H9 (cell line): ENCODE results near the gene SULT1A1. TPM values are rescaled to one million over a fixed set of nuclear protein-coding genes. Genes with fewer than 3 reads are reported as not detected.

ENCODE experiments used
- DNase-seq: peaks from one replicate; pipeline ENCODE4 v3.0.0-alpha.2; 2017
- H2AFZ ChIP-seq: one replicate; pipeline ENCODE4 v1.6.1; 2013; ENCODE audit warnings: mild to moderate bottlenecking, low read length, control low read depth, moderate library complexity
- H2AK5ac ChIP-seq: 2 replicates; pipeline ENCODE4 v1.6.1; 2013; ENCODE audit warnings: low read length, control low read depth, mixed read lengths; ENCODE audit not compliant: insufficient read length
- H2BK120ac ChIP-seq: one replicate; pipeline ENCODE4 v1.6.1; 2013; ENCODE audit warnings: low read depth, mild to moderate bottlenecking, low read length, control low read depth, inconsistent platforms; ENCODE audit not compliant: poor library complexity, severe bottlenecking
- H2BK12ac ChIP-seq: 2 replicates; pipeline ENCODE4 v1.6.1; 2013; ENCODE audit warnings: low read length, control low read depth, mixed read lengths, low read depth; ENCODE audit not compliant: insufficient read length
- H2BK15ac ChIP-seq: 2 replicates; pipeline ENCODE4 v1.6.1; 2013; ENCODE audit warnings: low read depth, low read length, control low read depth
- H2BK20ac ChIP-seq: one replicate; pipeline ENCODE4 v1.6.1; 2013; ENCODE audit warnings: low read depth, mild to moderate bottlenecking, low read length, control low read depth, inconsistent platforms; ENCODE audit not compliant: poor library complexity, severe bottlenecking
- H2BK5ac ChIP-seq: 2 replicates; pipeline ENCODE4 v1.6.1; 2013; ENCODE audit warnings: low read length, control low read depth, mixed read lengths; ENCODE audit not compliant: insufficient read length
- H3K14ac ChIP-seq: 2 replicates; pipeline ENCODE4 v1.6.1; 2013; ENCODE audit warnings: low read length, control low read depth; ENCODE audit not compliant: insufficient read depth
- H3K18ac ChIP-seq: 2 replicates; pipeline ENCODE4 v1.6.1; 2013; ENCODE audit warnings: low read depth, mild to moderate bottlenecking, mixed read lengths, low read length, control low read depth; ENCODE audit not compliant: insufficient read length
- H3K23ac ChIP-seq: 2 replicates; pipeline ENCODE4 v1.6.1; 2013; ENCODE audit warnings: low read length, control low read depth, mixed read lengths, low read depth; ENCODE audit not compliant: insufficient read length
- H3K23me2 ChIP-seq: 2 replicates; pipeline ENCODE4 v1.6.1; 2013; ENCODE audit warnings: low read depth, mild to moderate bottlenecking, mixed read lengths, low read length, control low read depth; ENCODE audit not compliant: insufficient read length, poor library complexity, severe bottlenecking
- H3K27ac ChIP-seq: 2 replicates; pipeline ENCODE4 v1.5.1; 2013; ENCODE audit warnings: low read length, control low read depth, mixed read lengths, low read depth; ENCODE audit not compliant: insufficient read length
- H3K27me3 ChIP-seq: 2 replicates; pipeline ENCODE4 v1.6.1; 2013; ENCODE audit warnings: low read length, control low read depth, inconsistent platforms; ENCODE audit not compliant: insufficient read depth
- H3K4ac ChIP-seq: 2 replicates; pipeline ENCODE4 v1.6.1; 2013; ENCODE audit warnings: low read depth, mild to moderate bottlenecking, control low read depth, inconsistent platforms, low read length, moderate library complexity
- H3K4me1 ChIP-seq: 2 replicates; pipeline ENCODE4 v1.6.1; 2013; ENCODE audit warnings: low read length, control low read depth, inconsistent platforms; ENCODE audit not compliant: insufficient read depth
- H3K4me2 ChIP-seq: 2 replicates; pipeline ENCODE4 v1.6.1; 2013; ENCODE audit warnings: low read length, control low read depth, mixed read lengths; ENCODE audit not compliant: insufficient read length, insufficient read depth
- H3K56ac ChIP-seq: 2 replicates; pipeline ENCODE4 v1.6.1; 2013; ENCODE audit warnings: low read depth, mild to moderate bottlenecking, mixed read lengths, low read length, control low read depth; ENCODE audit not compliant: insufficient read length
- H3K79me1 ChIP-seq: 2 replicates; pipeline ENCODE4 v1.6.1; 2013; ENCODE audit warnings: low read depth, mild to moderate bottlenecking, moderate library complexity, low read length, control low read depth, inconsistent platforms; ENCODE audit not compliant: insufficient read depth, poor library complexity, severe bottlenecking
- H3K79me2 ChIP-seq: 2 replicates; pipeline ENCODE4 v1.6.1; 2013; ENCODE audit warnings: low read length, control low read depth, inconsistent platforms; ENCODE audit not compliant: insufficient read depth
- H3K9ac ChIP-seq: 2 replicates; pipeline ENCODE4 v1.6.1; 2013; ENCODE audit warnings: low read length, control low read depth, mixed read lengths; ENCODE audit not compliant: insufficient read length; ENCODE audit errors: extremely low read depth
- H3K9me3 ChIP-seq: one replicate; pipeline ENCODE4 v1.6.1; 2013; ENCODE audit warnings: low read depth, low read length, inconsistent platforms; ENCODE audit not compliant: control insufficient read depth
- H3T11ph ChIP-seq: one replicate; pipeline ENCODE4 v1.6.1; 2013; ENCODE audit warnings: mild to moderate bottlenecking, low read length, control low read depth, inconsistent platforms
- H4K20me1 ChIP-seq: one replicate; pipeline ENCODE4 v1.6.1; 2013; ENCODE audit not compliant: control insufficient read depth, insufficient read length, insufficient read depth
- H4K5ac ChIP-seq: 2 replicates; pipeline ENCODE4 v1.6.1; 2013; ENCODE audit warnings: low read depth, mild to moderate bottlenecking, mixed read lengths, low read length, control low read depth; ENCODE audit not compliant: insufficient read length
- H4K8ac ChIP-seq: replicated peaks from 2 replicates; pipeline ENCODE4 v1.6.1; 2013; ENCODE audit warnings: low read length, control low read depth, mixed read lengths, low read depth; ENCODE audit not compliant: insufficient read length
- H4K91ac ChIP-seq: 2 replicates; pipeline ENCODE4 v1.6.1; 2013; ENCODE audit warnings: low read depth, mild to moderate bottlenecking, moderate library complexity, mixed read lengths, low read length, control low read depth; ENCODE audit not compliant: insufficient read length
- H3K27ac Mint-ChIP-seq, 3 experiments: 2 replicates in 2 of 3; 3 replicates in 1 of 3; pipeline ENCODE4 v1.8.0; 2020 to 2021; ENCODE audit warnings: mixed read lengths in 3 of 3, mild to moderate bottlenecking in 1 of 3, moderate library complexity in 1 of 3
- H3K27me3 Mint-ChIP-seq: 2 replicates; pipeline ENCODE4 v1.8.0; 2021; ENCODE audit warnings: low read depth, mild to moderate bottlenecking, moderate library complexity, mixed read lengths
- H3K36me3 Mint-ChIP-seq, 3 experiments: 2 replicates in 2 of 3; 3 replicates in 1 of 3; pipeline ENCODE4 v1.8.0; 2020 to 2021; ENCODE audit warnings: low read depth in 3 of 3, mixed read lengths in 3 of 3; ENCODE audit not compliant: insufficient read depth in 1 of 3
- H3K4me1 Mint-ChIP-seq, 2 experiments: 2 replicates each; pipeline ENCODE4 v1.8.0; 2020; ENCODE audit warnings: mixed read lengths in 2 of 2
- H3K4me3 Mint-ChIP-seq, 2 experiments: 2 replicates in 1 of 2; 3 replicates in 1 of 2; pipeline ENCODE4 v1.8.0; 2020 to 2021; ENCODE audit warnings: mild to moderate bottlenecking in 2 of 2, mixed read lengths in 2 of 2, moderate library complexity in 1 of 2
- H3K9me3 Mint-ChIP-seq, 2 experiments: 2 replicates in 1 of 2; 3 replicates in 1 of 2; pipeline ENCODE4 v1.8.0; 2020; ENCODE audit warnings: mild to moderate bottlenecking in 2 of 2, mixed read lengths in 2 of 2, moderate library complexity in 1 of 2
- CTCF ChIP-seq: fragments of 200-600 bp; sonication (generic); conservative IDR thresholded peaks from 3 replicates; pipeline ENCODE4 v1.8.0; 2021; ENCODE audit warnings: antibody characterized with exemption, mild to moderate bottlenecking
- WGBS: extraction: QIAGEN DNeasy Blood & Tissue Kit; methylation state at CpG from one replicate; pipeline ENCODE4 v1.1.7; 2013; ENCODE audit warnings: missing lambda C conversion rate, low lambda C conversion rate, mixed read lengths; ENCODE audit not compliant: insufficient read length; ENCODE audit errors: extremely low coverage; 5-methylcytosine and 5-hydroxymethylcytosine counted together
- total RNA-seq: library from RNA; stranded (reverse); gene quantifications from 2 replicates; pipeline ENCODE4 v1.2.1, GENCODE V29; 2021

The SULT1A1 gene
- total RNA-seq, 1 experiment from 2014 or later: 4.8 TPM

DNA sequence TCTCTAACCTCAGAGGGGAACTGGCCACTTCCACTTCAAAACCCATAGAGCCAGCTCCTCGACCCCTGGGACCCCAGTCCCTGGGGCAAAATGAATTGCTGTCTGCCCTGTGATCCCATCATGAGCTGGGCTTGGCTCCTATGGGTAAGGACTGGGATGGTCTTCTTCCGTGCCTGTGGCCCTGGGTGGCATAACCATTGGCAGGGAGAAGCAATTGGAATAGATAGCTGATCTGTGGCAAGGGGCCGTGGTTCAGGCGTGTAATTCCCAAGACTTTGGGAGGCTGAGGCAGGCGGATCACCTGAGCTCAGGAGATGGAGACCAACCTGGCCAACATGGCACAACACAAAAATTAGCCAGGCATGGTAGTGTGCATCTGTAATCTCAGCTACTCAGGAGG is 17.3 kb downstream of the SULT1A1 start:
- H2AK5ac ChIP-seq: no peak overlapping the region
- H2BK12ac ChIP-seq: no peak overlapping the region
- no peak overlapping the region for H2BK15ac ChIP-seq
- no peak for DNase-seq
- H4K91ac ChIP-seq: no peak overlapping the region
- Mint-ChIP-seq H3K9me3 (no peaks in the 10 kb centered on the region), H3K4me1 (peaks cover 14 to 17% of the 10 kb centered on the region in 2 experiments), H3K27me3 (no peaks in the 10 kb centered on the region), H3K4me3 (no peak overlapping the region), H3K27ac (peak overlapping the region in 1 of 3 experiments; percentile 73; a peak in 1 of 7 replicates), H3K36me3 (peaks cover 13 to 37% (median 23%) of the 10 kb centered on the region in 3 experiments)
- H3T11ph ChIP-seq: no peak overlapping the region
- H3K18ac ChIP-seq: no peak overlapping the region
- H4K5ac ChIP-seq: no peak overlapping the region
- no peak overlapping the region for H3K4me2 ChIP-seq
- no peak overlapping the region for H3K23ac ChIP-seq
- no peak overlapping the region for H2AFZ ChIP-seq
- WGBS: no CpG with 5 or more reads among the region's 5 CpGs
- no peaks in the 10 kb centered on the region for H4K20me1 ChIP-seq
- H3K9ac ChIP-seq: no peak overlapping the region
- H2BK20ac ChIP-seq: no peak overlapping the region
- no peak overlapping the region for H4K8ac ChIP-seq
- no peaks in the 10 kb centered on the region; the same call in 1 of the 2 replicates for H3K4me1 ChIP-seq
- no peaks in the 10 kb centered on the region for H3K27me3 ChIP-seq
- no peak overlapping the region for H3K27ac ChIP-seq
- no peak overlapping the region for H2BK5ac ChIP-seq
- no peak for TF ChIP-seq CTCF
- H3K4ac ChIP-seq: no peak overlapping the region
- H3K23me2 ChIP-seq: no peaks in the 10 kb centered on the region
- no peak overlapping the region for H2BK120ac ChIP-seq
- no peak overlapping the region for H3K56ac ChIP-seq
- H3K79me2 ChIP-seq: no peaks in the 10 kb centered on the region
- no peaks in the 10 kb centered on the region for H3K9me3 ChIP-seq
- H3K79me1 ChIP-seq: no peaks in the 10 kb centered on the region
- no peak overlapping the region for H3K14ac ChIP-seq
